Activated CD8-positive, alpha-beta memory T cell treated with anti-CD3 and anti-CD28 coated beads for 1 hour (primary cell): ENCODE measurements around the gene SLC23A3.

Source experiments
- DNase-seq, 2 donors: peaks; one replicate each; pipeline ENCODE4 v3.0.0-alpha.2; 2020; ENCODE audit warnings: low read depth in 1 of 2; ENCODE audit errors: extremely low read depth in 1 of 2

Gene SLC23A3

GRCh38 chr2:219116776-219117646 is 52.8 kb downstream of the SLC23A3 start:
- DNase-seq, result no peak

GRCh38 chr2:219112651-219113338 is 57.0 kb downstream of the SLC23A3 start:
- no peak for DNase-seq

GRCh38 chr2:219112062-219112406 is 57.8 kb downstream of the SLC23A3 start:
- no peak for DNase-seq
